K562 (cell line): ENCODE results near the gene PCLAF. TPM values are rescaled to one million over a fixed set of nuclear protein-coding genes. Genes with fewer than 3 reads are reported as not detected.

ENCODE experiments used
- ARNT ChIP-seq, 2 experiments: fragments of 450-650 bp; IDR thresholded peaks; 2 replicates each; pipeline ENCODE4 v1.6.1; 2016; ENCODE audit warnings: mild to moderate bottlenecking in 1 of 2
- CBX2 ChIP-seq: fragments of 200-600 bp; sonication (generic); IDR thresholded peaks from one replicate; pipeline ENCODE4 v1.6.1; 2012; ENCODE audit warnings: mild to moderate bottlenecking, low read length, inconsistent platforms; ENCODE audit not compliant: insufficient read depth, poor library complexity, severe bottlenecking
- CREM ChIP-seq: IDR thresholded peaks from 2 replicates; pipeline ENCODE4 v1.6.1; 2014; ENCODE audit warnings: antibody characterized with exemption, low read depth
- ELF2 ChIP-seq: fragments of 250-450 bp; sonication (Bioruptor Pico); IDR thresholded peaks from 2 replicates; pipeline ENCODE4 v1.5.0; 2021; ENCODE audit warnings: mild to moderate bottlenecking
- ETS2 ChIP-seq: IDR thresholded peaks from 2 replicates; pipeline ENCODE4 v1.6.1; 2016; ENCODE audit warnings: borderline replicate concordance, missing genetic modification characterization, mild to moderate bottlenecking, moderate library complexity, missing compliant biosample characterization; ENCODE audit not compliant: poor library complexity, severe bottlenecking
- GATAD2A ChIP-seq: fragments of 450-650 bp; IDR thresholded peaks from 2 replicates; pipeline ENCODE4 v1.6.1; 2017
- HSF4 ChIP-seq: fragments of 250-450 bp; sonication (Bioruptor Pico); IDR thresholded peaks from 2 replicates; pipeline ENCODE4 v2.1.2; 2022; ENCODE audit warnings: mild to moderate bottlenecking, moderate library complexity, borderline replicate concordance
- KAT8 ChIP-seq: fragments of 450-650 bp; IDR thresholded peaks from 2 replicates; pipeline ENCODE4 v1.6.1; 2016; ENCODE audit warnings: low read depth, mild to moderate bottlenecking
- MBD2 ChIP-seq: sonication (generic); IDR thresholded peaks from 2 replicates; pipeline ENCODE4 v1.6.1; 2016; ENCODE audit warnings: low read depth, borderline replicate concordance
- PHF20 ChIP-seq: fragments of 450-650 bp; IDR thresholded peaks from 2 replicates; pipeline ENCODE4 v1.6.1; 2018; ENCODE audit not compliant: partially characterized antibody
- PTTG1 ChIP-seq: fragments of 450-650 bp; IDR thresholded peaks from 2 replicates; pipeline ENCODE4 v1.6.1; 2016; ENCODE audit warnings: low read depth, mild to moderate bottlenecking, missing genetic modification characterization, missing compliant biosample characterization
- TAL1 ChIP-seq: fragments of 450-650 bp; IDR thresholded peaks from 2 replicates; pipeline ENCODE4 v1.6.1; 2016; ENCODE audit warnings: mild to moderate bottlenecking
- VEZF1 ChIP-seq: fragments of 200-800 bp; sonication (Bioruptor generic); IDR thresholded peaks from 2 replicates; pipeline ENCODE4 v1.6.1; 2017; ENCODE audit warnings: missing genetic modification characterization, missing compliant biosample characterization
- ZBTB17 ChIP-seq: fragments of 450-650 bp; formaldehyde crosslinking; IDR thresholded peaks from 2 replicates; pipeline ENCODE4 v1.4.0; 2020; ENCODE audit warnings: mild to moderate bottlenecking
- ZNF311 ChIP-seq: fragments of 250-450 bp; sonication (Bioruptor Pico); IDR thresholded peaks from 2 replicates; pipeline ENCODE4 v1.4.0; 2020; ENCODE audit warnings: mild to moderate bottlenecking, moderate library complexity
- ZNF586 ChIP-seq: fragments of 450-650 bp; formaldehyde crosslinking; conservative IDR thresholded peaks from 2 replicates; pipeline ENCODE4 v1.4.0; 2020; ENCODE audit warnings: mild to moderate bottlenecking, moderate library complexity
- polyA plus RNA-seq, 8 experiments: library from polyadenylated mRNA; depleted of rRNA in 4 of 8; stranded (reverse) in 5 of 8; unstranded in 3 of 8; fragments of >200 nt; fragmentation: Nextera tagmentation in 2 of 8; fragmentation: Illumina TruSeq in 1 of 8; extraction: Ambion mirVana in 2 of 8; extraction: Trizol in 1 of 8; gene quantifications; 2 replicates each; pipeline versions ENCODE4 v1.2.1 to v1.2.3, GENCODE V29; 2011 to 2014; ENCODE audit warnings: inconsistent platforms in 1 of 8, missing spikeins in 1 of 8
- total RNA-seq, 7 experiments: library from RNA; depleted of rRNA in 6 of 7; stranded (reverse); fragments of >200 nt in 6 of 7; fragmentation: Illumina TruSeq in 2 of 7; extraction: Trizol in 2 of 7; gene quantifications; 2 replicates each; pipeline versions ENCODE4 v1.2.1 to v1.2.3, GENCODE V29; 2011 to 2021; ENCODE audit warnings: low replicate concordance in 1 of 7
- TF ChIP-seq, protein P1 (sequence below): sonication (generic); formaldehyde crosslinking; IDR thresholded peaks from 2 replicates; pipeline ENCODE4 v1.8.1; 2022; ENCODE audit warnings: missing genetic modification reagents
- TF ChIP-seq, protein P2 (sequence below): fragments of 450-650 bp; IDR thresholded peaks from 2 replicates; pipeline ENCODE4 v1.6.1; 2017; ENCODE audit warnings: antibody characterized with exemption
- TF ChIP-seq, protein P3 (sequence below): IDR thresholded peaks from 3 replicates; pipeline ENCODE4 v1.6.1; 2011; ENCODE audit warnings: borderline replicate concordance, mild to moderate bottlenecking; ENCODE audit not compliant: insufficient read length, insufficient read depth
- TF ChIP-seq, protein P4 (sequence below): sonication (generic); formaldehyde crosslinking; IDR thresholded peaks from 2 replicates; pipeline ENCODE4 v1.8.0; 2022; ENCODE audit warnings: missing genetic modification reagents, mild to moderate bottlenecking, borderline replicate concordance

Gene PCLAF
- total and polyA plus RNA-seq, 9 of the 15 experiments (the other 6 are each of a cell fraction or from before 2014, with no cell fraction given): 112 to 881 (median 360) TPM

- TF ChIP-seq, protein P1, sequence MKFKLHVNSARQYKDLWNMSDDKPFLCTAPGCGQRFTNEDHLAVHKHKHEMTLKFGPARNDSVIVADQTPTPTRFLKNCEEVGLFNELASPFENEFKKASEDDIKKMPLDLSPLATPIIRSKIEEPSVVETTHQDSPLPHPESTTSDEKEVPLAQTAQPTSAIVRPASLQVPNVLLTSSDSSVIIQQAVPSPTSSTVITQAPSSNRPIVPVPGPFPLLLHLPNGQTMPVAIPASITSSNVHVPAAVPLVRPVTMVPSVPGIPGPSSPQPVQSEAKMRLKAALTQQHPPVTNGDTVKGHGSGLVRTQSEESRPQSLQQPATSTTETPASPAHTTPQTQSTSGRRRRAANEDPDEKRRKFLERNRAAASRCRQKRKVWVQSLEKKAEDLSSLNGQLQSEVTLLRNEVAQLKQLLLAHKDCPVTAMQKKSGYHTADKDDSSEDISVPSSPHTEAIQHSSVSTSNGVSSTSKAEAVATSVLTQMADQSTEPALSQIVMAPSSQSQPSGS: no peak
- TF ChIP-seq PHF20 (no peak), ZBTB17 (no peak), TAL1 (peak; percentile 84), CREM (0 out of 2 replicates have a peak, but pooled peaks have one; percentile 27), MBD2 (peak; percentile 28; the same call in 1 of the 2 replicates), ZNF311 (CRISPR knock-in tag) (no peak), KAT8 (no peak), CBX2 (no peak), ETS2 (tag) (no peak), VEZF1 (CRISPR knock-in tag) (peak; percentile 27; the same call in 1 of the 2 replicates), ELF2 (no peak), PTTG1 (no peak), GATAD2A (no peak), ZNF586 (CRISPR knock-in tag) (no peak), ARNT (IDR thresholded peaks at IDR 0.05) (peak in 1 of 2 experiments; percentile 47; a peak in 1 of 4 replicates), HSF4 (CRISPR knock-in tag) (no peak)
- TF ChIP-seq, protein P2, sequence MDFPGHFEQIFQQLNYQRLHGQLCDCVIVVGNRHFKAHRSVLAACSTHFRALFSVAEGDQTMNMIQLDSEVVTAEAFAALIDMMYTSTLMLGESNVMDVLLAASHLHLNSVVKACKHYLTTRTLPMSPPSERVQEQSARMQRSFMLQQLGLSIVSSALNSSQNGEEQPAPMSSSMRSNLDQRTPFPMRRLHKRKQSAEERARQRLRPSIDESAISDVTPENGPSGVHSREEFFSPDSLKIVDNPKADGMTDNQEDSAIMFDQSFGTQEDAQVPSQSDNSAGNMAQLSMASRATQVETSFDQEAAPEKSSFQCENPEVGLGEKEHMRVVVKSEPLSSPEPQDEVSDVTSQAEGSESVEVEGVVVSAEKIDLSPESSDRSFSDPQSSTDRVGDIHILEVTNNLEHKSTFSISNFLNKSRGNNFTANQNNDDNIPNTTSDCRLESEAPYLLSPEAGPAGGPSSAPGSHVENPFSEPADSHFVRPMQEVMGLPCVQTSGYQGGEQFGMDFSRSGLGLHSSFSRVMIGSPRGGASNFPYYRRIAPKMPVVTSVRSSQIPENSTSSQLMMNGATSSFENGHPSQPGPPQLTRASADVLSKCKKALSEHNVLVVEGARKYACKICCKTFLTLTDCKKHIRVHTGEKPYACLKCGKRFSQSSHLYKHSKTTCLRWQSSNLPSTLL: no peak
- TF ChIP-seq, protein P3, sequence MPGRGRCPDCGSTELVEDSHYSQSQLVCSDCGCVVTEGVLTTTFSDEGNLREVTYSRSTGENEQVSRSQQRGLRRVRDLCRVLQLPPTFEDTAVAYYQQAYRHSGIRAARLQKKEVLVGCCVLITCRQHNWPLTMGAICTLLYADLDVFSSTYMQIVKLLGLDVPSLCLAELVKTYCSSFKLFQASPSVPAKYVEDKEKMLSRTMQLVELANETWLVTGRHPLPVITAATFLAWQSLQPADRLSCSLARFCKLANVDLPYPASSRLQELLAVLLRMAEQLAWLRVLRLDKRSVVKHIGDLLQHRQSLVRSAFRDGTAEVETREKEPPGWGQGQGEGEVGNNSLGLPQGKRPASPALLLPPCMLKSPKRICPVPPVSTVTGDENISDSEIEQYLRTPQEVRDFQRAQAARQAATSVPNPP: no peak
- TF ChIP-seq, protein P4, sequence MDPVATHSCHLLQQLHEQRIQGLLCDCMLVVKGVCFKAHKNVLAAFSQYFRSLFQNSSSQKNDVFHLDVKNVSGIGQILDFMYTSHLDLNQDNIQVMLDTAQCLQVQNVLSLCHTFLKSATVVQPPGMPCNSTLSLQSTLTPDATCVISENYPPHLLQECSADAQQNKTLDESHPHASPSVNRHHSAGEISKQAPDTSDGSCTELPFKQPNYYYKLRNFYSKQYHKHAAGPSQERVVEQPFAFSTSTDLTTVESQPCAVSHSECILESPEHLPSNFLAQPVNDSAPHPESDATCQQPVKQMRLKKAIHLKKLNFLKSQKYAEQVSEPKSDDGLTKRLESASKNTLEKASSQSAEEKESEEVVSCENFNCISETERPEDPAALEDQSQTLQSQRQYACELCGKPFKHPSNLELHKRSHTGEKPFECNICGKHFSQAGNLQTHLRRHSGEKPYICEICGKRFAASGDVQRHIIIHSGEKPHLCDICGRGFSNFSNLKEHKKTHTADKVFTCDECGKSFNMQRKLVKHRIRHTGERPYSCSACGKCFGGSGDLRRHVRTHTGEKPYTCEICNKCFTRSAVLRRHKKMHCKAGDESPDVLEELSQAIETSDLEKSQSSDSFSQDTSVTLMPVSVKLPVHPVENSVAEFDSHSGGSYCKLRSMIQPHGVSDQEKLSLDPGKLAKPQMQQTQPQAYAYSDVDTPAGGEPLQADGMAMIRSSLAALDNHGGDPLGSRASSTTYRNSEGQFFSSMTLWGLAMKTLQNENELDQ (CRISPR knock-in tag): no peak
Measured at GRCh38 chr15:64430000-64430735, 48.9 kb upstream of the PCLAF start (continued).
